PC-9 (cell line): ENCODE results near the gene GBA2.

Source experiments
- CTCF ChIP-seq: fragments of 200-600 bp; sonication (generic); conservative IDR thresholded peaks from 2 replicates; pipeline ENCODE4 v1.6.1; 2017; ENCODE audit warnings: mixed run types, antibody characterized with exemption, mild to moderate bottlenecking, moderate library complexity
- EZH2 ChIP-seq: fragments of 200-600 bp; sonication (generic); IDR thresholded peaks from 2 replicates; pipeline ENCODE4 v1.8.0; 2017; ENCODE audit warnings: antibody characterized with exemption, low read depth

DNA sequence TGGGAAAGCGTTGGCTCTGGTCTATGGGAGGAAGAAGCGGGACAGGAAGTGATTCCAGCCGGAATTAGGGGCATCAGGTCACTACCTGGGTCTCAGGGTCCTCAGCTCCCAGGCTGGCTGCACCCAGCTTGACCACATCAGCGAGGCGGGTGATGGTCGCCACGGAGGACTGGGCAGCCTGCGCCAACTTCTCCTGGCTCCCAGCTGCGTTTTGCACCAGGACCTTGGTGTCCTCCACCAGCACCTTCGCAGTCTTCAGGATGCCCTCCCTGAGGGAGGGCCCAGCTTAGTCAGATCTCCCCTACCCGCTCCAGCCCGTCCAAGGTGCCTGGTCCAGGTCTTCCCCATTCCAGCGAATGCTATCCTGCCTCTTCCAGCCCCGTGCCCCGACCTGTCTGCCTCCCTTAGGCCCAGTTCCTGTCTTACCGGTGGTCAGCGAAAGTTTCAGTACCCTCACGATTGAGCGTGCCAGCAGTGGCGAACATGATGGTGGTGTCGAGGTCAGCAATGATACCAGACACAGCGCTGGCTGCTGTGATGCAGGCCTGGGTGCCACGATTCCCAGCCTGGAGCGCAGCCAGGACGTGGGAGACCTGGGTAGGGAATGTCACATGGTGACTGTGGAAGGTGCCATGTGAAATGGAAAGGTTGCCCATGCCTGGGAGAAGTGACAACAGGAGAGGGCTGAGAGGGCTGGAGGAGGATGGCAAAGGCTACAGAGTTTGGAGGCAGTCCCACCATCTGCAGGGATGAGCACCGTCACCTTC lies 44.9 kb downstream of the GBA2 start:
- TF ChIP-seq EZH2 = no peak
- no peak for TF ChIP-seq CTCF
